GM21528 (cell line): ENCODE measurements around the gene PRRG2.
"Not testable (repeated sequence)": the region's sequence is repeated elsewhere in the genome, so short reads cannot be mapped to it uniquely, and the experiment has no call there.

Source experiments
- ATAC-seq: cut with Tn5 transposase; IDR thresholded peaks from one replicate; pipeline ENCODE4 v1.9.1; 2021; ENCODE audit warnings: mild to moderate bottlenecking, moderate library complexity; ENCODE audit not compliant: unreplicated experiment, low FRiP score

PRRG2 gene

DNA sequence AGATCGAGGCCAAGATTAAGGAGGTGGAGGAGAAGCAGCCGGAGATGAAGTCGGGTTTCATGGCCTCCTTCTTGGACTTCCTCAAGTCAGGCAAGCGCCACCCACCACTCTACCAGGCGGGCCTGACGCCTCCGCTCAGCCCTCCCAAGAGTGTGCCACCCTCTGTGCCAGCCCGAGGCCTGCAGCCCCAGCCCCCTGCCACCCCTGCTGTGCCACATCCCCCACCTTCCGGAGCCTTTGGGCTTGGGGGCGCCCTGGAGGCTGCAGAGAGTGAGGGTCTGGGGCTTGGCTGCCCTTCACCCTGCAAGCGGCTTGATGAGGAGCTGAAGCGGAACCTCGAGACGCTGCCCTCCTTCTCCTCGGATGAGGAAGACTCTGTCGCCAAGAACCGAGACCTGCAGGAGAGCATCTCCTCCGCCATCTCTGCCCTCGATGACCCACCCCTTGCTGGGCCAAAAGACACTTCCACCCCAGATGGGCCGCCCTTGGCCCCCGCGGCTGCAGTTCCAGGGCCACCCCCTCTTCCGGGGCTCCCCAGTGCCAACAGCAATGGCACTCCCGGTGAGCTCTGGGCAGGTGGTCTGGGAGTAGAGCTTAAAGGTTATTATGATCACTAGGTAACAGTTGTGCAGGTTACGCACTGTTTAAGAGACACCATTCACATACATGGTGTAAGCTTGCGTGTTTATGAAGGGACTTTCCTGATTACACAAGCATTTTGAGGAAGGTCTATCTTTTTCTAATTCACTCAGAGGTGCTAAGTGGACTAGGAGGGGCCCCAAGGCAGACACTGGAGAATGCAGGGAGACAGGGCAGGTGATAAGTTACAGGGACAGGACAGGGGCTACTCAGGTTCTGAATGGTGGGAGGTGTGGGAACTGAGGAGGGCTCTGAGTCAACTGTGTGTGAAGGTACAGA, 18.5 kb downstream of the PRRG2 start:
- ATAC-seq, result no peak

DNA sequence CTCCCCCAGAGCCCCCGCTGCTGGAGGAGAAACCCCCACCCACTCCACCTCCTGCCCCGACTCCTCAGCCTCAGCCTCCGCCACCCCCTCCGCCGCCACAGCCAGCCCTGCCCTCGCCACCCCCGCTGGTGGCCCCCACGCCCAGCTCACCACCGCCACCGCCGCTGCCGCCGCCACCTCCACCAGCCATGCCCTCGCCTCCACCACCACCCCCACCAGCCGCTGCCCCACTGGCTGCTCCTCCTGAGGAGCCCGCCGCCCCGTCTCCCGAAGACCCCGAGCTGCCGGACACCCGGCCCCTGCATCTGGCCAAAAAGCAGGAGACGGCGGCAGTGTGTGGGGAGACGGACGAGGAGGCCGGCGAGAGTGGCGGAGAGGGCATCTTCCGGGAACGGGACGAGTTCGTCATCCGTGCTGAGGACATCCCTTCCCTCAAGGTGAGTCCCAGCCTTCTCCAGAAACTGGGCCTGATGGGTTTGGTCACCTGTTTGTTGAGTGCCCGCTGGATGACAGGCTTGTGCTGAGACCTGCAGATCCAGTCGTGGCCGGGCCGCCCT, 20.4 kb downstream of the PRRG2 start:
- no peak for ATAC-seq

DNA sequence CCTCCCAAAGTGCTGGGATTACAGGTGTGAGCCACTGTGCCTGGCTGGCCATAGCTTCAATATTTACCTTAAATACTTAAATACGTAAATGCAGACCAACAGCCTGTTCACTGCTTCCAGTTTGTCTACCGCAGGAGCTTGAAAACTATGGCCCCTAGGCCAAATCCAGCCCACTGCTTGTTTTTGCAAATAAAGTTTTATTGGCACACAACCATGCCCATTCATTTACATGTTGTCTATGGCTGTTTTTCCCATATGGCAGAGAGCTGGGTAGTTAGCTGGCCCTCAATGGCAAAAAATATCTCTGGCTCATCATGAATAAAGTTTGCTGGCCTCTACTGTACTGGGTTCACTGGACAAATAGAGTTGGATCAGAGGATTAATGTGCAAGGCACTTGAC, 21.7 kb downstream of the PRRG2 start:
- ATAC-seq, result no peak

DNA sequence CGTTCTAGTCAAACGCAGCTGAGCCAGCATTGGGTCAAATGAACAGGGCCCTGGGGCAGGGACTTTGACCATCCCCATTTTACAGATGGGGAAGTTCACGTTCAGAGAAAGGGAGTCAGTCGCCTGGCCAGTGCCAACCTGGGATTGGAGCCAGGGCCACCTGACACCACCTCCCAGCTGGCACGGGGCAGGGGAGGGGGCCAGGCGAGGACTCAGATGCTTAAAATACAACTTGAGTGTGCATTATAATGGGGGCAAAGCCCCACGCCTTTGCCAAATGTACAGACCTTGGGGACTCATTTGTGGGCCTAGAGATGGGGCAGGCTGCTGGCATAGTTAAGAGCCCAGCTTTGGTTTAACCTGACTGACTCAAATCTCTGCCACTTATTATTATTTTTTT, 24.5 kb downstream of the PRRG2 start:
- no peak for ATAC-seq

DNA sequence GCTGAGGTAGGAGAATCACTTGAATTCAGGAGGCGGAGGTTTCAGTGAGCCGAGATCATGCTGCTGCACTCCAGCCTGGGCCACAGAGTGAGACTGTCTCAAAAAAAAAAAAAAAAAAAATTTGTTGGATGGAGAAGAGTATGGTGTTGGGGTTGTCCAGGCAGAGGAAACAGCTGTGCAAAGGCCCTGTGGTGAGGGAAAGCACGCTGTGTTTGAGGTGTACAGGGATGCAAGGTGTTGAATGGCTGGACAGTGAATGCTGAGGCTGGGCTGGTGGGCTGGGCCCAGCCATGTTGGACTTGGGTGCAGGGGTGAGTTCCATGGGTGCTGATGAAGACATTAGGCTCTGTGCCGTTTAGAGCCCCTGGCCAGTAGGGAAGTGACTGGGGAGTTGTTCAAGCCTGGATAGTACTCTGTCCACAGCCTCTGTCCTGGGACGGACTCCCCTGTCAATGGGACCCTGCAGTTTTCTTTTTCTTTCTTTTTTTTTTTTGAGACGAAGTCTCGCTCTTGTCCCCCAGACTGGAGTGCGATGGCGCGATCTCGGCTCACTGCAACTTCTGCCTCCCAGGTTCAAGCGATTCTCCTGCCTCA, 28.5 kb downstream of the PRRG2 start:
- ATAC-seq, result no peak

DNA sequence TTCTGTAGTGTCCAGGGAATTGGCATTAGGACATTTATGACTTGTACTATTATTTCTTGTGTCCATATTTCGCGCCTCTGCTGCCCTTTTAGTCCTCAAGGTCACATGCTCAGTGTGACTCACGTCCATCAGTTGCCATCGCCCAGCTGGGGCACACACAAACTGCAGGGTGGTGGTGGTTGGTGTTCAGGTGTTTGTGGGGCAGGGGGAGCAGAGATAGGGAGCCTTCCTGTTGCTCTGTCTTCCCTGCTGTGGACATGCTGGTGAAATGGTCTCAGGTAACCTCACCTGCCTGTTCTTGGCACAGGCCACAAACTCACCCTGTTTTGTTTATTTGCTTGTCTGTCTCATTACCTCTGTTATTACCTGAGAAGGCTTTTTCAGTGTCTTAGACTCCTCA, 32.3 kb downstream of the PRRG2 start:
- ATAC-seq, result no peak

DNA sequence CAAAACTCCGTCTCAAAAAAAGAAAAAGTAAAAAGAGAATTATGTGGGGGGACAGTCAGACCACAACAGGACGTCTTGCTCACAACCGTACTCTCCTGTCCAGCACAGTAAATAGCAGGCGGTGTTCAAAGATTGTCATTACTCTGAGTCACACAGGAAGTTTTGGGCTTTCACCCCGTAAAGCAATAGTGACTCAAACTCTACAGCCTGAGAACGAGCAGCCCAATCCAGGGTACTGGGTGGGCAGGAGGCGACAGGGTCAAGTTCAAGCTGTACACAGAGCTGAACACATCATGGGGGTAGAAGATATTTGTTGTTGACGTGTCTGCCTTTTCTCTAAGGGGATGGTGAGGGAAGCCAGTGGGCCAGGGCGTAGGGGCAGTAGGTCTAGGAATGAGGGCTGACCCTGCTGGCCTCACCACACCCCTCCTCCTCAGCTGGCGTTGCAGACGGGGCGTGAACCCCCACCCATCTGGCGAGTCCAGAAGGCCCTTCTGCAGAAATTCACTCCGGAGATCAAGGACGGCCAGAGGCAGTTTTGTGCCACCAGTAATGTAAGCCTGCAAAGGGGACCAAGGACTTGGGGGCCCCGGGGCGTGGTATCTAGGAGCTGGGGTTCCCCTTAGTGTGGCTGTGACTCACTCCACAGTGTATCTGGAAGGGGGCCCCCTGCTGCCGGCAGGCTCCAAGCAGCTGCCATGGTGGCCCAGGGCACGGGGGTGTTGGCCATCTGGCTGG, 33.1 kb downstream of the PRRG2 start:
- no peak for ATAC-seq

DNA sequence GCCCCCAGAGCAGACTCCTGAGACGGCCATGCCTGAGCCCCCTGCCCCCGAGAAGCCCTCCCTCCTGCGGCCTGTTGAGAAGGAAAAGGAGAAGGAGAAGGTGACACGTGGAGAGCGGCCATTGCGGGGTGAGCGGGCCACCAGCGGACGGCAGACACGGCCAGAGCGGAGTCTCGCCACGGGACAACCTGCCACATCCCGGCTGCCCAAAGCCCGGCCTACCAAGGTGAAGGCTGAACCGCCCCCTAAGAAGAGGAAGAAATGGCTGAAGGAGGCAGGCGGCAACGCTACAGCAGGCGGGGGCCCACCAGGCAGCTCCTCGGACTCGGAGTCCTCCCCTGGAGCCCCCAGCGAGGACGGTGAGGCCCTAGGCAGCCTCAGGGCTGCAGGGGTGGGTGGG, 34.7 kb downstream of the PRRG2 start:
- ATAC-seq, result no peak

DNA sequence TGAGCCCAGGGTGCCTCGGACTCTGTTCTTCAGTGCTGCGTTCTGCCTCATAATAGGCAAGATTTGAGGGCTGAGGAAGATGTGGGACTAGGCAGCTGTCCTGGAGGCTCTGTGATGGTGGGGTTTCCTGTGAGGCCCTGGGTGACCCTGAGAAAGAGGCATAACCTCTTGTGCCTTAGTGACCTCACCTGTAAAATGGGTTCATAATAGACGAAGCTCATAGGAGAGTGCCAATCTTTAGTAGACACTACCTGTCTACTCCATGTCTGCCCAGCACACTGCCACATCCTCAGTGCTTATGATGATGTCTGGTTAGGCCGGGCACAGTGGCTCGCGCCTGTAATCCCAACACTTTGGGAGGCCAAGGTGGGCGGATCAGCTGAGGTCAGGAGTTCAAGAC, 35.4 kb downstream of the PRRG2 start:
- ATAC-seq, result no peak

DNA sequence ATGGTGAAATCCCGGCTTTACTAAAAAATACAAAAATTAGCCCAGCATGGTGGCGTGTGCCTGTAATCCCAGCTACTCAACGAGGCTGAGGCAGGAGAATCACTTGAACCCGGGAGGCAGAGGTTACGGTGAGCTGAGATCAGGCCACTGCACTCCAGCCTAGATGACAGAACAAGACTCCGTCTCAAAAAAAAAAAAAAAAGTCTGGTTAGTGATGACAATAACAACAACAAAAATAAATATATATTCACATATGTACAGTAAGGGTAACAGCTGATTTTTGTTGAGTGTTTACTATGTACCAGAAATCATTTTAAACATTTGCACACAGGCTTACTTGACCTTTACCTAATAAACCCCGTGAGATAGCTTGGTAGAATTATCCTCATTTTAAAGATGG, 35.8 kb downstream of the PRRG2 start:
- no peak for ATAC-seq

DNA sequence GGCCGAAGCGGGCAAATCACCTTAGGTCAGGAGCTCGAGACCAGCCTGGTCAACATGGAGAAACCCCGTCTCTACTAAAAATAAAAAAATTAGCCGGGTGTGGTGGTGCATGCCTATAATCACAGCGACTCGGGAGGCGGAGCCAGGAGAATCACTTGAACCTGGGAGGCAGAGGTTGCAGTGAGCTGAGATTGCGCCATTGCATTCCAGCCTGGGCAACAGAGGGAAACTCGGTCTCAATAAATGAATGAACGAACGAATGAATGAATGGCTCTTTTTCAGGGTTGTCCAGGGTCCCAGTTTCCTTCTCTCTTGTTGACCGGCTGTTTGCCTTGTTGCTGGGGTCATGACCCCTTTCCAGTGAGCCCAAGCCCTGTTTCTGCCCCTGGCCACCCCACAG, 36.7 kb downstream of the PRRG2 start:
- not testable (repeated sequence) for ATAC-seq

DNA sequence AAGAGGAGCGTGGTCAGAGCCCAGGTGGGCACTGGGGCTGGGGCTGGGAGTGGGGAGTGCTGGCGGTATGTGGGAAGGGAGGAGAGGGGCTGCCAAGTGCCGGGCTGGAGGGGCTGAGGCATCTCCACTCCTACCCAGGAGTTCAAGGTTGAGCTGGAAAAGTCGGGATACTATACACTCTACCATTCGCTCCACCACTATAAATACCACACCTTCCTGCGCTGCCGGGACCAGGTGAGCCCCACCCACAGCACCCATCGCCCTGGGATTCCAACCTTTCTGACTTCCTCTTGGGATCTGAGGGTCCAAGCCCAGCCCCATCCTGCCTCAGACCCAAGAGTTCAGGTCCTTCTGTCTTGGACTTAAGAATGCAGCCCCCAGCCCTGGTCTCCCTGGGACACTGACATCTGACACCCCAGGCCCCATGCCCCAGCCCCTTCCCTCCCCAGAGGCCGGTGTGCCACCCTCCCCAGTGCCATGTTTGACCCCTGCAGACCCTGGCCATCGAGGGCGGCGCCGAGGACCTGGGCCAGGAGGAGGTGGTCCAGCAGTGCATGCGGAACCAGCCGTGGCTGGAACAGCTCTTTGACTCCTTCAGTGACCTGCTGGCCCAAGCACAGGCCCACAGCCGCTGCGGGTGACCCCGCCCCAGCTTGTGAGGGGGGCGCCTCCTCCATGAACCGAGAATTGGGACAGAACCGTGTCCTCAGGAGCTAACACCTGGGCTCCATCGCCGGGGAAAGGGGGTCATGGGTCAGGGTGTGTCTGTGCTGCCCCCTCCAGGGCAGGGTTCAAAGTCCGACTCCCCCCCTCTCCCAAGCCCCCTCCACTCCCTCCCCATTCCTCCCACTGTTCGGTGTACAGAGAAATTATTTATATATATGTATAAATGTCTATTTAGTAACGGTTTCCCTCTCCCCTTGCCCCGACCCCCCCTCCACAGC, 44.1 kb downstream of the PRRG2 start:
- no peak for ATAC-seq

DNA sequence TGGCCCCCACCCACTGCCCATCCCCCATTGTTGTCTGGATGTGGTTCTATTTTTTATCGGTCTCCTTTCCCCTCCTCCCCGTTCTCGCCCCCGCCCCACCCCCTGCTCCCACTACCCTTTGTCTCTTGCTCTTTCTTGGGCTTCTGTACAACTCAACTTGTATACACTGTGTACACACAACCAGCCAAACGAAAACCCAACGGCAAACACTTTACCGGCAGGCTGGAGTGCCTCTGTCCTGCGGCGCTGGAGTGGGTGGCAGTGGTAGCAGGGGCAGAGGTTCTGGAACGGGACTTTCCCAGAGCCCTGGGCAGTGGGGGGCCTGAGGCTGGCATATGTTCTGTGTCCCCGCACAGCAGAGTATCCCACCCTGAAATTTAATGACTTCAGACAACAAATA, 45.1 kb downstream of the PRRG2 start:
- ATAC-seq, result no peak

DNA sequence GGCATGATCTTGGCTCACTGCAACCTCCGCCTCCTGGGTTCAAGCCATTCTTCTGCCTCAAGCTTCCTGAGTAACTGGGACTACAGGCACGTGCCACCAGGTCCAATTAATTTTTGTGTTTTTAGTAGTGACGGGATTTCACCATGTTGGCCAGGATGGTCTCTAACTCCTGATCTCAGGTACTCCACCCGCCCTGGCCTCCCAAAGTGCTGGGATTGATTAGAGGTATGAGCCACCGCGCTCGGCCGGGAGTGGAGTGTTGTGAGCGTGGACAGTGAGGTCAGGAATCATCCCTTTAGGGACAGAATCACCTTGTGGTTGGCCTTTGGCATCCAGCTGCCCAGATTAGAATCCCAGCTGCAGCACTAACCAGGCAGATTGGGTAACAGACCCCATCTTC, 48.5 kb downstream of the PRRG2 start:
- ATAC-seq, result no peak

DNA sequence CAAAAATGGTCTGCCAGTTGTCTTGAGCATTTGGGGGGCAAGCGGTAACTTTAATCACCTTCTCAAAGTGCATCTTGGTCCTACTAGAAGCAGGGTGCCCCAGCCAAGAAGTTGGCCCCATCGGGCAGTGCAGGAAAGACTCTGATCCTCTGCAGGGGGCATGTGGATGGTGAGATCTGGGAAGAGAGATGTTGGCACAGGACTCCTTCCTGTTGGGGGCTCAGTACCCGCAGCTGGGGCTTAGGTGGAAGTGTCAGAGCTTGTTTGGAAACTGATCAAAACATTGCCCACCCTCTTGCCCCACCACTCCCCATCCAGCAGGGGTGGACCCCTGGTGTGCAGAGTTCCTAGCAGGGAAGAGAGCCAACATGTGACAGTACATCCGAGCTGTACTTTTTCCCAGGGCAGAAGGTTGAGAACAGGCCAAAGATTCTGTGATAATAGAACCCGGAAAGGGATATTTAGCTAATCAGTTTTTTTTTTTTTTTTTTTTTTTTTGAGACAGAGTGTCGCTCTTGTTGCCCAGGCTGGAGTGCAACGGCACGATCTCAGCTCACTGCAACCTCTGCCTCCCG, 50.0 kb downstream of the PRRG2 start:
- ATAC-seq, result no peak

DNA sequence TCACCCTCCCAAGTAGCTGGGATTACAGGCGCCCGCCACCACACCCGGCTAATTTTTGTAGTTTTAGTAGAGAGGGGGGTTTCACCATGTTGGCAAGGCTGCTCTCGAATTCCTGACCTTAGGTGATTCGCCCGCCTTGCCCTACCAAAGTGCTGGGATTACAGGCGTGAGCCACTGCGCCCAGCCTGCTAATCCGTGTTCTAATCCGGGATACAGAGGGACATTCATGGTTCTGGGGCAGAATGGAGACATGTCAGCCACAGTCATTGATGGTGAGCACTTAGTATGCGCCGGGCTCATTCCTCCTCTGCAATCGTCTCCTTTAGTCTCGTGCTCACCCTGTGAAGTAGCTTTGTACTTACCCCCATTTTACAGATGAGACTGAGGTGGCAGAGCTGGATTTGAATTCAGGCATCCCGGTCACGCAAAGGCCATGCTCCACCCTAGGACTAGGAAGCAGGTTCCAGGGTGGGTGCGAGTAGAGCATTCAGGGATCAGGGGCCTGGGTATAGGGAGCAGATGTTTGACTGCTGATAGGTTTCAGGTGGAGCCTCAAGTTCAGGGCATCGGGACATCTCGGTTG, 50.6 kb downstream of the PRRG2 start:
- ATAC-seq, result no peak

DNA sequence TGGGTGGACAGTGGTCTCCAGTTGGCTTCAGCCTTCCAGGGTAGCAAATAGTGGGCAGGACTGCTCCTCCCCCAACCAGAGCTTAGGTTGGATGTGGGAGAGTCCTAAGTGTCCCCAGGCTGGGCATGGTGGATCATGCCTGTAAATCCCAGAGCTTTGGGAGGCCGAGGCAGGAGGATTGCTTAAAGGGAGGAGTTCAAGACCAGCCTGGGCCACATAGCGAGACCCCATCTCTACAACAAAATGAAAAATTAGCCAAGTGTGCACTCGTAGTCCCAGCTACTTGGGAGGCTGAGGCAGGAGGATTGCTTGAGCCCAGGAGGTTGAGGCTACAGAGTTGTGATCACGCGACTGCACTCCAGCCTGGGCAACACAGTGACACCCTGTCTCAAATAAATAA, 51.5 kb downstream of the PRRG2 start:
- ATAC-seq, result no peak

DNA sequence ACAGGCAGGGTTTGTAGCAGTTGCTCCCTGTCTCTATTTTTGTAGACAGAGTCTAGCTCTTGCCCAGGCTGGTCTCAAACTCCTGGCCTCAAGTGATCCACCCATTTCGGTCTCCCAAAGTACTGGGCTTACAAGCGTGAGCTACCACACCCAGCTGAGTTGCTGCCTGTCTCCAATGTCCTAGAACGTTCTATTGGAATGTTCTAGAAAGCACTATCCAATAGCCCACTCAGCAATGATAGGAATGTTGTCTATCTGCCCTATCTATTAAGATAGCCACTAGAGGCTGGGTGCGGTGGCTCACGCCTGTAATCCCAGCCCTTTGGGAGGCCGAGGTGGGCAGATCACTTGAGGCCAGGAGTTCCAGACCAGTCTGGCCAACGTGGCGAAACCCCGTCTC, 52.2 kb downstream of the PRRG2 start:
- ATAC-seq, result not testable (repeated sequence)

DNA sequence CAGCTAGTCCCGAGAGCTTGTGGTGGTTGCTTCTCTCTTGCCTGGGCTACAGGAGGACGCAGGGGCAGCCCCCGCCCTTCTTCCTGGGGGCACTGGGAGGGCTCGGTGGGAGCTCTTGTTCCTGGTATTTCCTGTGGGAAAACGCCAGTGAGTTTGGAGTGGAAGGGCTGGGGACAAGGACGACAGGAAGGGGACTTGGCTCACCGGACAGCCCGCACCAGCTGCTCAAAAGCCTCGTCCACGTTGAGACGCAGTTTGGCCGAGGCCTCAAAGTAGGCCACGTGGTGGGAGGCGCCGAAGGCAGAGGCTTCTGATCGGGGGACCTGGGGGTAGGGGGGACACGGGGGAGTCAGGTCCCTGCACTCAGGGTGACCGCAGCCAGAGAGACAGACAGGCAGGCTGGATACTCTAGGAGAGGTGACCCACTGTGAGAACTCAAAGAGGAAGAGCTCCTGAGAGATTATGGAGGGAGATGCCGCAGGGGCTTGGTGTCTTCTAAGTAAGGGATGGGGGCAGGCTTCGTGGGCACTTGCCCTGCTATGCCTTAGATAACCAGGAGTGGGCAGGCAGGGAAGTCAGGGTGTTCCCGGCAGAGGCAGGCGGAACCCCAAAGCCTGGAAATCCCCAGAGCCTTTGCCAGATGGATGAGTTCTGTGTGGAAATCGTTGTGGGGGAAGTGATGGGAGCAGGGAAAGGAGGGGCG, 54.6 kb downstream of the PRRG2 start:
- no peak for ATAC-seq
